ENCODE measurements around the gene RAB11FIP4.

GRCh38 chr17:31453896-31454295 lies 62.4 kb downstream of the RAB11FIP4 start:
- TF ChIP-seq EP300 (IDR thresholded peaks at IDR 0.05) (no peak), POLR2A (IDR thresholded peaks at IDR 0.05) (no peak)
